ENCODE measurements around the gene APPL2. TPM values are rescaled to one million over a fixed set of nuclear protein-coding genes. Genes with fewer than 3 reads are reported as not detected.

Gene APPL2
- polyA plus RNA-seq (2011; rRNA removed) (37.8 and 50.1 TPM in 2 replicates), polyA minus RNA-seq (2011; rRNA and poly(A)+ RNA removed) (38.0 and 50.2 TPM in 2 replicates)

- Histone ChIP-seq H3K27ac (ENCODE audit: low read depth, low read length) (peak within 1 kb of the TSS; percentile 81), H3K27me3 (ENCODE audit: control insufficient read depth, insufficient read depth, low read length) (no peaks in the 10 kb centered on the region), H3K9me3 (ENCODE audit: control insufficient read depth, insufficient read depth, low read length) (no peaks in the 10 kb centered on the region), H3K4me3 (ENCODE audit: low read depth, low read length) (peak within 1 kb of the TSS; percentile 79)
- TF ChIP-seq CTCF (IDR thresholded peaks at IDR 0.05; ENCODE audit: low read depth, low read length) = peak; percentile 24
- CTCF ChIA-PET = interaction anchor here (0.6 to 1.6 kb wide), 3 partner anchors 18 to 148 kb away, joined by 3 read pairs; no protein-coding TSS in a partner anchor
- DNase-seq (ENCODE audit: low read depth, low spot score) = peak; percentile 61
- POLR2A ChIA-PET = interaction anchor here (0.6 to 2.3 kb wide), 11 partner anchors 10 to 1097 kb away, joined by 3 to 13 read pairs (median 4); no protein-coding TSS in a partner anchor
Measured at GRCh38 chr12:105235732-105236476, at the start of gene APPL2. TSS of gene APPL2 (minus strand) at chr12:105236174. CDS start at chr12:105236012, 162 bp downstream.

GRCh38 chr12:105285378-105285777 is 49.4 kb upstream of the APPL2 start:
- Histone ChIP-seq H3K4me3 (ENCODE audit: low read depth, low read length) (no peak overlapping the region), H3K27ac (ENCODE audit: low read depth, low read length) (no peak overlapping the region), H3K9me3 (ENCODE audit: control insufficient read depth, insufficient read depth, low read length) (no peaks in the 10 kb centered on the region; the same call in 1 of the 2 replicates), H3K27me3 (ENCODE audit: control insufficient read depth, insufficient read depth, low read length) (no peaks in the 10 kb centered on the region)
- ChIA-PET CTCF (interaction anchor here (1.5 kb wide), 1 partner anchor 11 kb away, joined by 4 read pairs; no protein-coding TSS in a partner anchor), POLR2A (no interaction called here)
- DNase-seq (ENCODE audit: low read depth, low spot score) = no peak
- no peak for TF ChIP-seq CTCF (IDR thresholded peaks at IDR 0.05; ENCODE audit: low read depth, low read length)

- POLR2A ChIA-PET = no interaction called here
- no peak for DNase-seq (ENCODE audit: low read depth, low spot score)
- Histone ChIP-seq H3K27me3 (ENCODE audit: control insufficient read depth, insufficient read depth, low read length) (no peaks in the 10 kb centered on the region), H3K4me3 (ENCODE audit: low read depth, low read length) (no peak overlapping the region), H3K9me3 (ENCODE audit: control insufficient read depth, insufficient read depth, low read length) (no peaks in the 10 kb centered on the region; the same call in 1 of the 2 replicates), H3K27ac (ENCODE audit: low read depth, low read length) (no peak overlapping the region)
- CTCF ChIA-PET = no interaction called here
- TF ChIP-seq CTCF (IDR thresholded peaks at IDR 0.05; ENCODE audit: low read depth, low read length) = no peak
Measured at GRCh38 chr12:105281694-105282049, 45.7 kb upstream of the APPL2 start.

- ChIA-PET CTCF (no interaction called here), POLR2A (no interaction called here)
- no peak for DNase-seq (ENCODE audit: low read depth, low spot score)
- Histone ChIP-seq H3K4me3 (ENCODE audit: low read depth, low read length) (no peak overlapping the region), H3K9me3 (ENCODE audit: control insufficient read depth, insufficient read depth, low read length) (no peaks in the 10 kb centered on the region; the same call in 1 of the 2 replicates), H3K27ac (ENCODE audit: low read depth, low read length) (no peak overlapping the region), H3K27me3 (ENCODE audit: control insufficient read depth, insufficient read depth, low read length) (no peaks in the 10 kb centered on the region)
- no peak for TF ChIP-seq CTCF (IDR thresholded peaks at IDR 0.05; ENCODE audit: low read depth, low read length)
Measured at GRCh38 chr12:105280966-105281693, 45.2 kb upstream of the APPL2 start.

Data from AG04450 (cell line).